ENCODE measurements around the gene ARHGAP10.

The ARHGAP10 gene

DNA sequence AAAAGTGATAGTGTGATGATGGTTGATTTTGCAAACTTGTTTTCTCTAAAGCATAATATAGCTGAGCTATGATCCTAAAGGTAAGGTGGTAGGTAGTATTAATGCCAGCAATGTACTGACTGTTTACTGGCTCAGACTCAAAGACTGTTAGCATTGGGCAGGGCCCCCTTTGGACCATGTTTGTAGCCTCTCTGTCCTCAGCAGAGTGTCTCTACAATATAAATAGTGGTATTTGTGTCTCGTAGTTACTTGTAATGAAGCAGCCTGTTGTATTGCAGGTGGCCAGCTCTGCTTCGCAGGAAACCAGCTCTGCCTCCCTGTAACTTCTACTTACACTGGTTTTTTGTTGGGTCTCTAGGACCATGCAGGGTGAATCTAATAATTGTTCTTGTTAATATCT lies 70.5 kb downstream of the ARHGAP10 start:
- no peak for DNase-seq
- Histone ChIP-seq H3K27me3 (no peaks in the 10 kb centered on the region), H3K4me1 (peaks cover 0 to 89% (median 32%) of the 10 kb centered on the region in 4 donors), H3K9me3 (no peaks in the 10 kb centered on the region), H3K4me3 (no peak overlapping the region), H3K36me3 (no peaks in the 10 kb centered on the region), H3K27ac (no peak overlapping the region)
- TF ChIP-seq, protein P1, sequence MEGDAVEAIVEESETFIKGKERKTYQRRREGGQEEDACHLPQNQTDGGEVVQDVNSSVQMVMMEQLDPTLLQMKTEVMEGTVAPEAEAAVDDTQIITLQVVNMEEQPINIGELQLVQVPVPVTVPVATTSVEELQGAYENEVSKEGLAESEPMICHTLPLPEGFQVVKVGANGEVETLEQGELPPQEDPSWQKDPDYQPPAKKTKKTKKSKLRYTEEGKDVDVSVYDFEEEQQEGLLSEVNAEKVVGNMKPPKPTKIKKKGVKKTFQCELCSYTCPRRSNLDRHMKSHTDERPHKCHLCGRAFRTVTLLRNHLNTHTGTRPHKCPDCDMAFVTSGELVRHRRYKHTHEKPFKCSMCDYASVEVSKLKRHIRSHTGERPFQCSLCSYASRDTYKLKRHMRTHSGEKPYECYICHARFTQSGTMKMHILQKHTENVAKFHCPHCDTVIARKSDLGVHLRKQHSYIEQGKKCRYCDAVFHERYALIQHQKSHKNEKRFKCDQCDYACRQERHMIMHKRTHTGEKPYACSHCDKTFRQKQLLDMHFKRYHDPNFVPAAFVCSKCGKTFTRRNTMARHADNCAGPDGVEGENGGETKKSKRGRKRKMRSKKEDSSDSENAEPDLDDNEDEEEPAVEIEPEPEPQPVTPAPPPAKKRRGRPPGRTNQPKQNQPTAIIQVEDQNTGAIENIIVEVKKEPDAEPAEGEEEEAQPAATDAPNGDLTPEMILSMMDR (IDR thresholded peaks at IDR 0.05), result no peak
- intact Hi-C loops (cut with DNase I; ENCODE audit: low total_unique reads), result no loop called here

DNA sequence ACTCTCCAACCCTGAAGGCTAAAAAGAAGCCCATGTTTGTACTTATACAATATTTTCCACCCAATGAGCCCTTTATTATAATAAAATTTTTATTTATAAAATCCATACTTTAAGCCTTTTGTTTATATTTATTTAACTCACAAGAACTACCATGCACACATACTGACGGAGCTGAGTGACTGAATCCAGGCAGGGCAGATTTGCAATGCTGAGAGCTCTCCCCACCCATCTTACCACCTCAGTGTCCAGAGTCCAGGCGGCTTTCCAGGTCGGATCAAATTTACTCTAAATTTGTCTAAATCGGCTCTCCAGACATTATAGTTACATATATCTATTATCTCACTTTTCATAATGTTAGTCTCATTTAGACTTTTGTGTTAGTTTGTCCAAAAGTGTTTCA lies 74.1 kb downstream of the ARHGAP10 start:
- H3K27me3 ChIP-seq, result no peaks in the 10 kb centered on the region
- no peak overlapping the region for H3K27ac ChIP-seq
- no peaks in the 10 kb centered on the region for H3K9me3 ChIP-seq
- intact Hi-C loops (cut with DNase I; ENCODE audit: low total_unique reads), result no loop called here
- TF ChIP-seq, protein P1 (IDR thresholded peaks at IDR 0.05), result no peak
- no peak for DNase-seq
- H3K4me1 ChIP-seq, result peaks cover 0 to 91% (median 43%) of the 10 kb centered on the region in 4 donors
- H3K36me3 ChIP-seq, result no peaks in the 10 kb centered on the region
- H3K4me3 ChIP-seq, result no peak overlapping the region

DNA sequence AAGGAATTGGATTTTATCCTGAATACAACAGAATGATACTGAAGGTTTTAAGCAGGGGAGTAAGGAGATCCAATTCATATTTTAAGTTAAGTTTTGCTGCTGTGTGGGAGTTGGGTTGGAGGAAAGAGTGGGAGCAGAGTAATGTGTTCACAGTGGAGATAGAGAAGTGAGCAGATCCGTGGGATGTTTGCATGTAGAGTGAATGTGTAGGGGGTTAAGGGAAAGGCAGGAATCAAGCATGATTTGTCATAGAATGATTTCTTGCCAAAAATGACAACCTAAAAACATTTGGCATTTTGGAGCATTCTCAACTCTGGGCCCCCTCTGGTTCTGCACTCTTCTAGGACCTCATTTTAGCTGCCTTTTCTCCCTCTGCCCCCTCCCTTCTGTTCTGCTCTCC lies 76.6 kb downstream of the ARHGAP10 start:
- Histone ChIP-seq H3K9me3 (no peaks in the 10 kb centered on the region), H3K4me1 (peaks cover 0 to 91% (median 50%) of the 10 kb centered on the region in 4 donors), H3K27ac (peak overlapping the region in 1 of 2 donors; percentile 32), H3K36me3 (no peaks in the 10 kb centered on the region), H3K27me3 (no peaks in the 10 kb centered on the region), H3K4me3 (no peak overlapping the region)
- TF ChIP-seq, protein P1 (IDR thresholded peaks at IDR 0.05), result no peak
- intact Hi-C loops (cut with DNase I; ENCODE audit: low total_unique reads), result no loop called here
- no peak for DNase-seq

DNA sequence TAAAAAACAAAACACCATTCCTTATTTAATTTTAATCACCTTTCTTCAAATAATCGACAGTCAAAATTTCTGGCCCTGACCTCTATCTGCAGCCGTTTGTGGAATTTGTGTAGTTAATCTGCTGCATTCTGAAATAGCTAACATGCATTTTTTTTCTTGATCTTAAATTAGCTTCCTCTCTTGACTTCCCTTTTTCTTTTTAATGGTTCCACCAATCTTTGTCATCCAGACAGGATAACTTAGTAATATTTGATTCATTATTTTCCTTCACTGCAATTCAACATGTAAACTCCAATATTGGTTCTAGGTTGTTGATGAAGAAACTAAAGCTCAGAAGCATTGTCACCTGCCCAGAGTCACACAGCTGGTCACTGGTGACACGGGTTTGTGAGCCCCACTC lies 77.3 kb downstream of the ARHGAP10 start:
- intact Hi-C loops (cut with DNase I; ENCODE audit: low total_unique reads), result no loop called here
- Histone ChIP-seq H3K4me3 (no peak overlapping the region), H3K27ac (peak overlapping the region in 1 of 2 donors; percentile 32), H3K4me1 (peaks cover 0 to 91% (median 54%) of the 10 kb centered on the region in 4 donors), H3K36me3 (no peaks in the 10 kb centered on the region), H3K9me3 (no peaks in the 10 kb centered on the region), H3K27me3 (no peaks in the 10 kb centered on the region)
- TF ChIP-seq, protein P1 (IDR thresholded peaks at IDR 0.05), result no peak
- no peak for DNase-seq

DNA sequence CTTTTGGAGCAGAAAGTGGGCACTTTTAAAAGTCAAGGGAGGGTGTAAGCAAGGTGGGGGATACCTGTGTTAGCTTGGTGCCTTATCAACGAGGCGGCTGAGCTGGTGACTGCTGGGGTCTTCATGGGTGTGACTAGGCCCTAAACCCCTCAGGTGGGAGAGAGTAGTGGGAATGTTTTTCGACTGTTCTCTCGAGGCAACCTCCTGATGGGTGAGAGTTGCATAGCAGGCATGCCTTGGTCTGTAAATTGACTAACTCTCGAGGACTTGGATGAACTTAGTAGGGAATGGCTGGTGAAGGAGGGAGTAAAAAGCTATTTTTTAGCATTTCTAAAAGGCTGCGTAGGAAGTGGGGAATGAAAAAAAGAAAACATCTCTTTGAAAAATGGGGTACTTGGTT lies 80.0 kb downstream of the ARHGAP10 start:
- DNase-seq, result no peak
- intact Hi-C loops (cut with DNase I; ENCODE audit: low total_unique reads), result no loop called here
- no peak overlapping the region for H3K4me3 ChIP-seq
- TF ChIP-seq, protein P1 (IDR thresholded peaks at IDR 0.05), result no peak
- peak overlapping the region in 1 of 2 donors; percentile 84 for H3K27ac ChIP-seq
- no peaks in the 10 kb centered on the region for H3K27me3 ChIP-seq
- H3K9me3 ChIP-seq, result no peaks in the 10 kb centered on the region
- H3K4me1 ChIP-seq, result peaks cover 0 to 100% (median 71%) of the 10 kb centered on the region in 4 donors
- no peaks in the 10 kb centered on the region for H3K36me3 ChIP-seq

Data from tibial artery (tissue), 4 donors.